ENCODE data around the gene RAB11A.
A peak's percentile ranks its signal among the peaks of the same experiment; 100 is the strongest.

Gene RAB11A

DNA sequence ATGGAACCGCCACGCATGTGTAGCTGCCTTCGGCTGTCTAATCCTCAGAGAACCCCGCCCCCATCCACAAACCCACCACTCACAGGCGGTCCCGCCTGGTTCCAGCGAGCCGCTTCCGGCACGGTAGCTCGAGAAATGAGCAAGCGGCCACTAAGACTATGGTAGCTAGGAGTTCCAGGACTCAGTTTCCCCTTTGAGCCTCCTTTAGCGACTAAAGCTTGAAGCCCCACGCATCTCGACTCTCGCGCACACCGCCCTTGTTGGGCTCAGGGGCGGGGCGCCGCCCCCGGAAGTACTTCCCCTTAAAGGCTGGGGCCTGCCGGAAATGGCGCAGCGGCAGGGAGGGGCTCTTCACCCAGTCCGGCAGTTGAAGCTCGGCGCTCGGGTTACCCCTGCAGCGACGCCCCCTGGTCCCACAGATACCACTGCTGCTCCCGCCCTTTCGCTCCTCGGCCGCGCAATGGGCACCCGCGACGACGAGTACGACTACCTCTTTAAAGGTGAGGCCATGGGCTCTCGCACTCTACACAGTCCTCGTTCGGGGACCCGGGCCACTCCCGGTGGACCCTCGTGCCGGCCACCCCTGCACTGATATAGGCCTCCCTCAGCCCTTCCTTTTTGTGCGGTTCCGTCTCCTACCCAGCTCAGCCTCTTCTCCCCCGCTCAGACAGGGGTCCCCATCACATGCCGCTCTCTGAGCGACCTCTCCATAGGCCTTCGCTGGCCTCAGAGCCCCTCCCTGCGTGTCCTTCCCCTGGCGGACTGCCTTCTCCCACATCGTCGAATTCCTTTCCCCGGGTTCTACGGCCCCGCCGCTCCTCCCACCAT, at the start of gene RAB11A:
Gene RAB11A (plus strand): TSS at position 366 of the 828 bp plus-strand sequence. CDS start 95 bp downstream, at position 461.
- peak; percentile 89 to 99 (median 98) for DNase-seq

DNA sequence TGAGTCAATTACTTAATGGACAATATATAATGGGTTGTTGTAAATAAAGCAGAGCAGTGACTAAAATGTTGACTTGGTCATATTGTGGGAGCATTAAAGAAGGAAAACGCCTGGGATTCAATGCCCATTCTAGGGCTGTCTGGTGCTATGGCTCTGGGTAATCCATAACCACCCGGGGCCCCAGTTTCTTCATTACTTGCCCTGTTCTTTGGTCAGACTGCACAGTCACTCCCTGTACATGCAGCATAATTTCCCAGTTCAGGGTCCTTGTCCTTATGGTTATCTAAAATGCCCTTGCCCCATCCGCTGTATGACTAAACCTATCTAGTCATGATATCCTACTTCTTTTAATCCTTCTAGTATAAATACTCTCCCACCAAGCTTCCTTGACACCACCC, 49.7 kb upstream of the RAB11A start:
- peak in 2 of 3 experiments; percentile 38 to 79 for DNase-seq

DNA sequence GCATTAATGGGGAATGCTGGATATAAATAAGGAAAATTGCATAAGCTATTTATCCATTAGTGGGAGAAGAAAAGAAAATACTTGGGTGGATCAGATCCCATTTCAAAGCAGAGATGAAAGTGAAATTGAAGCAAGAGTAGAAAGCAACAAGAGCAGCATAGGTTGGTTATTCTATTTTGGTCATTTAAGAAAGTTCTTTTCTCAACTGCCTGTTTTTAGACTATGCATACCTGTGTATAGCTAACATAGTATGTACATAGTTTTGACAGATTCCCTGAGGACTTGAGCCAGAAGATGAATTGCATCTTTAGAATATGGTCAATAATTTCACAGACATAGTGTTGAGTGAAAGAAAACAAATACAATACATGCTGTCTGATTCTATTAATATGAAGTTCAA, 48.2 kb upstream of the RAB11A start:
- DNase-seq, result no peak

DNA sequence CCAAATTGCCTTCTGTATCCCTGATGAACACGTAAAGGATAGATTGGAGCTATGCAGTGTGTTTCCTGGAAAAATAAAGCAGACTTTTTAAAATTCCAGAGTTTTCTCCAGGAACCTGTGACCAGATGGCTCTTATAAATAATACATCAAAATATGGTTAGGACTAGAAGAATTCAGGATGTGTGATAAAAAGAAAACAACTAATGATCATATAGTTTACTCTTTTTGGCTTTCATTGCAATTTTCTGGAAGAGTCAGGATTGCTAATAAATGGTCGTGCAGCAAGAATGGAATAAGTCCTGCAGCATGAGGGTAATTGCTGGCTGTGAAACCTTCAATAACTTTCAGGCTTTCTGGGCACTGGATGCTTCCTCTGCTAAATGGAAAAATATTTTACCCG, 47.0 kb upstream of the RAB11A start:
- DNase-seq, result no peak

DNA sequence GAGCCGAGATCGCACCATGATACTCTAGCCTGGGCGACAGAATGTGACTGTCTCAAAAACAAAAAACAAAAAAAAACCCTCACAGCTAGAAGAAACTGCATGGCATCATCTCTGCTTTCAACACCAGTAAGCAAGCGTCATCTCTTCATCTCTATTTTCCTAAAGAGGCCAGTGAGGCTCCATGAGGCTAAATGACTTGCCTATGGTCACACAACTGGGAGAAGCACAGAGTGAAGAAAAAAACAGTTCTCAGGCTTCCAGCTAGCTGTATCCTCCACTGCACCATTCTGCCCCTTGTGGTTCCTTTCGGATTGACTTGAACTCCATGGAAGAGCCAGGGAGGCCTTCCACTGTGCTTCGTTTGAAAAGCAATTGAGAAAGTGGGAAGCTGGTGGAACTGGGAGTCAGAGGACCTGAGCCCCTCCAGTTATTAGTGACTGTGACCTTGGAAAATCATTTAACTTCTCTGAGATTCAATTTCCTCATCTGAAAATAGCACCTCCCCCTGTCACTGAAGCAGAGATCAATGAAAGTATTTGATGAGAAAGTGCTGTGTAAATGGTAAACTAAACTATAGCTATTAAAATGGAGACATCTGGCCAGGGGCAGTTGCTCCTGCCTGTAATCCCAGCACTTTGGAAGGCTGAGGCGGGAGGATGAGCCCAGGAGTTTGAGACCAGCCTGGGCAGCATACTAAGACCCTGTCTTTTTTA, 45.1 kb upstream of the RAB11A start:
- peak; percentile 23 to 71 (median 53) for DNase-seq

DNA sequence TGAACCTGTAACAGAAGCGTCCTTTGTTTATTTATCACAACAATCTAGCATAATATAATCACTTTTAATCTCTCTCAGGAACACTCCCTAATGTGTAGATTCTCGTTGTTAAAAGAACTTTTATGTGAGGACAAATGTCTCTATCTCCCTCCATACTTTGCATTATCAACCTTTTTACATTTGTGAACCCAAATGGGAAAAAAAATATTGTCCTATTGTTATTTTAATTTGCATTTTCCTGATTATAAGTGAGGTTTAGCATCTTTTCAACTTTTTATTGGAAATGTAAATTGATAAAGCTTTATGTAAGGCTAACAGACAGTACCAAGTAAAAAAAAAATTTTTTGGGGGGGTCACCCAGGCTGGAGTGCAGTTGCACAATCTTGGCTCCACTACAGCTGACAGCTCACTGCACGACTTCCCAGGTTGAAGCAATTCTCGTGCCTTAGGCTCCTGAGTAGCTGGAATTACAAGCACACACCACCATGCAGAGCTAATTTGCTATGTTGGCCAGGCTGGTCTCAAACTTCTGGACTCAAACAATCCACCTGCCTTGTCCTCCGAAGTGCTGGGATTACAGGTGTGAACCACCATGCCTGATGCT, 44.2 kb upstream of the RAB11A start:
- peak in 1 of 3 experiments; percentile 24 for DNase-seq

DNA sequence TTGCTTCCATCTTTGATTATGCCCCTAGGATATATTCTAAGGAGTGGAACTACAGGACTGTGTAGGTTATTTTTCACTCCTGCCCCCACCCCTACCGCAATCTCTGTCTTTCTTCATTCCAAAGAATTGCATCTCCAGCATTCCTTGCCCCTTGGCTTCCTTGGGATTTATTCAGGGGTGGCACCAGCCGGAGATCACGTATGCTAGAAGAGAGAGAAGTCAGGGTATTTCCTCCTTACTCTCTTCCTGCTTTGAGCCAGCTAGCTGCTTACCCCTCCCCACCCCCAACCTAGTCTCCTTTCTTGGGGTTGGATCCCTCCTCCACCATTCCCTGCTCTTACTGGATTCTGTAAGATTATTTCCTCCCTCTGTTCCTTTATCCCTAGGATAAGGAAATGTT, 42.2 kb upstream of the RAB11A start:
- no peak for DNase-seq

DNA sequence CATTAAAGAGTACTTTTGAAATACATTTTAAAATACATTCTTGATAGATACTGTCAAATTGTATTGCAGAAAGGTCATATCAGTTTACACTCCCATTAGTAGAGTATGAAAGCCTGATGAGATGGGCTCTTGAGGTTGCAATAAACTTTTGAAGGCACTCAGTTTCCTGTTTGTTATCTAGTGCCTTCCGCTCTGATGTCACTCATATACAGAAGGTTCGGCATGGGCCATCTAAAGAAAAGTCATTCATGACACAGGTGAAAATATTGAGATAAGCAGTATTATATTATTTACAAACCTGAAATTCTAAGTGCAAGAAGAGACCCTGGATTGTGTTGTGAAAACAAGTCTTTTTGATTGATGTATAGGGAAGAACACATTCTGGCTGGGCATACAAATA, 40.7 kb upstream of the RAB11A start:
- no peak for DNase-seq

DNA sequence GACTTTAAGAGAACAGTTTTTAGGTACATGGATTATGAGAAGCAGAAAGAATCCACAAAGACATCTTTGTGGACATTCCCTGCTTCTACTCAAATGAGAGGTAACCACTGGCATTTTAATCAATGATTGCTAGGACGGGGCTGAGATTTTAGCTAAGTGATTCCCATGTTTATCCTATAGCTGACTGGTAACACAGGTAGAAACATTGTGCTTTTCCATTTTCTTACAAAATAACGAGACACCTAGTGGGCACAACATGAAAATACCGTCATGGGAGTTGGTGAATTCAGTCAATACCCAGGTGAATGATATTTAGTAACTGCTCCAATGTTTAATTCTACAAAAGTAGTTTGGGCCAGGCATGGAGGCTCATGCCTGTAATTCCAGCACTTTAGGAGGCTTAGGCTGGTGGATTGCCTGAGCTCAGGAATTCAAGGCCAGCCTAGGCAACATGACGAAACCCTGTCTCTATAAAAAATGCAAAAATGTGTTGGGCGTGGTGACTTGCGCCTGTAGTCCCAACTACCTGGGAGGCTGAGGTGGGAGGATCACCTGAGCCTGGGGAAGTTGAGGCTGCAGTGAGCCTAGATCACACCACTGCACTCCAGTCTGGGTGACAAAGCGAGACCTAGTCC, 40.0 kb upstream of the RAB11A start:
- DNase-seq, result peak in 1 of 3 experiments; percentile 58

DNA sequence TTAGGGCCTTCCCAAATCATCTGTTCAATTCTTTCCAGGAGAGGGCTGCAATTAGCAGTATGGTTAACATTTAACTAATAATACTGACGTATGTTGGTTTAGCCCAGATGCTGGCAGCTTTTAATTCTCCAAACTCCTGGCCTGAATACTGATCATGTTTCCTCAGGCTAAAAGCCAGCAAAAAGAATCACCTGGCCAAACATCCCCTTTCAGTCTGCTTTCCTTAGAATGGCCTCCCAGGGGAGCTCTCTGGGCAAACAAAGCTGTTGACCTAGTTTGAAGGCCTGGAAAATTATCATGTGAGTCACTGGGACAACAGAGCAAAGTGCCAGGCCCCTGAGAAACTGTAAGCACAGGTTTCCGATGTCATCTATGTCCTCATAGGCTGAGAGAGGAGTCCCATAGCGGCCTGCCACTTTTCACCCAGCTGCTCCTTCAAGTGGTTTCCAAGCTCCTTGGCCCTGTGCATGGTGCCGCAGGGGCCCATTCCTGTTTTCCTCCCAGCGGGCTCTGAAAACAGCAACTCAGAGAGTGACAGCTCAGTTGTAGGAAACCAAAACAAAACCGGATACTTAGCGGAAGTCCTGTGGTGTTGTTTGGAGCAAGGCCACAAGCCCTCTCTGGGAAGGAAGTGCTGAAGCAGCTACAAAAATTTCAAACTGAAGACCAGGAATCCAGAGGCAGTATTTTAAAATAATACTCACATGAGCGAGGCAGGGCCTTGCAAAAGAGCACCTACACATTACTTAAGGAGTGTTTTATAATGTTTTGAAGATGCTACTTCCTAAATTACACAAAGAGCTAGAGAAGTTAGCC, 36.5 kb upstream of the RAB11A start:
- DNase-seq, result peak; percentile 95 to 100 (median 98)

DNA sequence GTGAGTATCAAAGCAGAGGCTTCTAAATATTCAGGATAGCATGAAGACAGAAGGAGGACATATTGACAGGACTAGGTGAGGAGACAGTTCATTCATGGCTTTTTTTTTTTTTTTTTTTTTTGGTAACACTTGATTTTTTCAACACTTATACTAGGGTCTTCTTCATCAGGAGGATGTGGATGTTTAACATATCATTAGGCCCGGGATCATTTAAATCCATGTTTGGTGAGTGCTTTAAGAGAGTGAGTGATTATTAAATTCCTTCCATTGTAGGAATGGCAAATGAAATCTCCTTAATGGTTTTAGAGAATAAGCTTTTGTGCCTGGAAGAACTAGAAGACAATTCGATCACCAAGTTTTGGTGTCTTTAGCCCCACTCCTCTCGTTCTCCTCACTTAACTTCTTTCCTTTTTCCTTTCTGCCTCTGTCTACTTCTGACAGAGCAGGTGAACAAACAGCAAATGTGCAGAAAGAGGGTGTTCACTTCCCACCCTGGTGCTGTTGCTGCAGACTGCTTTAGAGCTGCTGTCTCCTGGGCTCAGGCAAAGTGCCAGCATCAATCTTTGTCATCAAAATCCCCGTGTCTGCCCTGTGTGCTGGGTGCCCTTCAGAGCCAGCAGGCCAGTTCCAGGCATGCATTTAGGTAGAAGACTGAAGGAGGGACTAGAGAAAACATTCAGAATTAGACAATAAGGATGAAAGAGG, 35.6 kb upstream of the RAB11A start:
- DNase-seq, result peak; percentile 2 to 92 (median 73)

DNA sequence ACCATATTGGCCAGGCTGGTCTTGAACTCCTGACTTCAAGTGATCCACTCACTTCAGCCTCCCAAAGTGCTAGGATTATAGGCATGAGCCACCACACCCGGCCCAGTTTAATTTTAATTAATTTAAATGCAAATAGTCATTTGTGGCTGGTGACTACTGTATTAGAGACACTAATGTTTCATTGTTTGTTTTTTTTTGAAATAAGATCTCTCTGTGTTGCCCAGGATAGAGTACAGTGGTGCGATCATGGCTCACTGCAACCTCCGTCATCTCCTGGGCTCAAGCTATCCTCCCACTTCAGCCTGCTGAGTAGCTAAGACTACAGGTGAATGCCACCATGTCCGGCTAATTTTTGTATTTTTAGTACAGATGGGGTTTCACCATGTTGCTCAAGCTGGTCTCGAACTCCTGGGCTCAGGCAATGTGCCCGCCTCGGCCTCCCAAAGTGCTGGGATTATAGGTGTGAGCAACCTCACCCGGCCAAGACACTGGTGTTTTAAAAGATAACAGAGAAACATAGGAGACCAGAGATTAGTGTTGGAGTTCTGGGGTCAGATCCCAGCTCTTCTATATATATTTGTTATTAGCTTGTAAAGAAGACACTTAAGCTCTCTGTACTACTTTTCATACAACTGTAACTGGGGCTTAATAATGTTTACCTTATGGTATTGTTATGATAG, 34.5 kb upstream of the RAB11A start:
- DNase-seq, result no peak

DNA sequence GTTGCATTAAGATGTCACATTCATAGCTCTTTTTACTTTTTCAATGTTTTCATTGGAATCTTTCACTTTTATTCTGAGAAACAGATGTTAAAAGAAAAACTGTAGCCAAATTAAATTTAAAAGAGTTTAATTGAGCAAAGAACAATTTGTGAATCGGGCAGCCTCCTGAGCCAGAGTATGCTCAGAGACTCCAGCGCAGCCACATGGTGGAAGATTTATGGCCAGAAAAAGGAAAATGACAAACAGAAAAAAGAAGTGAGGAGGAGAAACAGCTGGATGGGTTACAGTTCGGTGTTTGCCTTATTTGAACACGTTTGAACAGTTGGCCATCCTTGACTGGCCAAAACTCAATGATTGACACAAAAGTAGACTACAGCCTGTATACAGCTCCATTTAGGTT, 33.8 kb upstream of the RAB11A start:
- peak in 1 of 3 experiments; percentile 49 for DNase-seq

DNA sequence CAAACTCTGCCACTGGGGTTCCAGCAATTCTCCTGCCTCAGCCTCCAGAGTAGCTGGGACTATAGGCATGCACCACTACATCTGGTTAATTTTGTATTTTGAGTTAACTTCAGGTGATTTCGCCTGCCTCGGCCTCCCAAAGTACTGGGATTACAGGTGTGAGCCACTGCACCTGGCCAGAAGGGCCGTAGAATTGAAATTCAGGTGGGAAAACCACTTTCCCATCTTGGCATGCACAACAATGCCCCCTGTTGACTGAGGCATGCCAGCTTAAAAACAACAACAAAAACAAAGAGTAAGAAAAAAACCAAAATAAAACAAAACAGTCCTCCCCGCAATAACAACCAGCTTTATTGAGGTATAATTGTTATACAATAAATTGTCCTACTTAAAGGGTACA, 32.6 kb upstream of the RAB11A start:
- peak in 1 of 3 experiments; percentile 34 for DNase-seq

DNA sequence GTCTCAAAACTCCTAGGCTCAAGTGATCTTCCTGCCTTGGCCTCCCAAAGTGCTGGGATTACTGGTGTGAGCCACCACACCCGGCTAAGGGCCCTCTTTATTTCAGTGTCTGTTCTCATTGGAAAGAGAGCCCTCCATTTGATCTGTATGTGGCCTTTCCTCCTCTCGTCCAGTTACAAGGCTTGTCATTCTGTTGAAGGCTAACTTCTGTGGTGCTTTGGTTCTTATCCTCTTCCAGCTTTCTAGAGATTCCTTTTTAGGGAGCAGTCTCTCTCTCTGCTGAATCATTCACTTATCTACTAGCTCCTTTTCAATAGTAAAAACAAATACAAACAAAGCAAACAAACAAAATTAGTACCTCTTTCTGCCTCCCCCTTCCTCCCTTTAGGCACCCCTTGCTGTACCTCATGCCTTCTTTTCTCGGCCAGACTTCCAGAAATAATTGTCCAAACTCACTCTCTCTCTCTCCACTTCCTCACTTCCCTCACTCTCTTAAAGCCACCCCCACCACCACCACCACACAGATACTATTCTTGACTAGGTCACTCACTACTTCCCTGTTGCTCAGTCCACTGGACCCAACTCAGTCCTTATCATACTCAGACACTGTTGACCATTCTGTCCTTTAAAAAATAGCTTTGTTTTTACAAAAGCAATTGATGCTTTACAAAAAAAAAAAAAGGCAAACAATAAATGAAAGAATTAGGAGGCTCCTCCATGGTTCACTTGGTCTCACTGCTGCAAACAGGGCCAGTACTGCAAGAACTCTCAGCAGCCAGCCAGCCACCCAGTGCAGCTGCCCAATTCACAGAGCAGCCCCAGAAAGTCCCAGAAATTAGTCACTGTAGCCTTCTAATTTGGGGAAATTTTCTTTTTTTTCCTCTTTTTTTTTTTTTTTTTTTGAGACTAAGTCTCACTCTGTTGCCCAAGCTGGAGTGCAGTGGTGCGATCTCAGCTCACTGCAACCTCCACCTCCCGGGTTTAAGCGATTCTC, 31.7 kb upstream of the RAB11A start:
- DNase-seq, result no peak

DNA sequence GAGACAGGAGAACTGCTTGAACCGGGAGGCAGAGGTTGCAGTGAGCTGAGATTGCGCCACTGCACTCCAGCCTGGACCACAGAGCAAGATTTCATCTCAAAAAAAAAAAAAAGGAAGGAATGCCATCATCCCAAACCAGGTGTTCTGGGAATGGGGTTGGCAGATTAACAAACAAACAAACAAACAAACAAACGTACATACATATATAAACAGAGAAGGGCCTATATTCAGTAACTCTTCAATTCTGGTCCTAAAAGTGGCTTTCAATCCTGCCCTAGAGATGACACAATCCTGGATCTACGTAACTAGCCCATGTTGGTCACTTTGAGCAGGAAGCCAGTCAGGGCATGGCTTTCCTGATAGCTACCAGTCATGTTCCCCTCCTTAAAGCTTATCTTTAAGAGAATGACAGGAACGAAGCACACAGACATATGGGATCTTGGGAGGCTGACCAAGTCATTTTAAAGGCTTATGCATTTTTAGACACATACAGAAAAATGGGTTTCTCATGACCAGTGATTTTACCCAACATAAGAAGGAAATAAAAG, 29.9 kb upstream of the RAB11A start:
- DNase-seq, result no peak

DNA sequence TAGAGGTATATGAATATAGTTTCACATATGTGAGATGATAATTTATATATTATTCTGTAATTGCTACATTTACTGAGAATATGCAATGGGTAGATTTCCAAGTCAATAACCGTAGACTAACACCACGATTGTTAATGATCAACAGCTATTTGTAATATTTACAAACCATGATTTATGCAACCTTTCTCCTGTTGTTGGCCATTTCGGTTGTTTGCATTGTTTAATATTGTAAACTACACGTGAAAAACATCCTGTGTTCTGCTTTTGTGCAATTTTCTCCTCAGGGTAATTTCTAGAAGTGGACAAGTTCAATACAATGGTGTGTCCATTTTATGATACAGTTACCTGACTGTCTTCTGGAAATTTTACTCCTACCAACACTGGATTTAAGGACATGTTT, 29.3 kb upstream of the RAB11A start:
- no peak for DNase-seq

DNA sequence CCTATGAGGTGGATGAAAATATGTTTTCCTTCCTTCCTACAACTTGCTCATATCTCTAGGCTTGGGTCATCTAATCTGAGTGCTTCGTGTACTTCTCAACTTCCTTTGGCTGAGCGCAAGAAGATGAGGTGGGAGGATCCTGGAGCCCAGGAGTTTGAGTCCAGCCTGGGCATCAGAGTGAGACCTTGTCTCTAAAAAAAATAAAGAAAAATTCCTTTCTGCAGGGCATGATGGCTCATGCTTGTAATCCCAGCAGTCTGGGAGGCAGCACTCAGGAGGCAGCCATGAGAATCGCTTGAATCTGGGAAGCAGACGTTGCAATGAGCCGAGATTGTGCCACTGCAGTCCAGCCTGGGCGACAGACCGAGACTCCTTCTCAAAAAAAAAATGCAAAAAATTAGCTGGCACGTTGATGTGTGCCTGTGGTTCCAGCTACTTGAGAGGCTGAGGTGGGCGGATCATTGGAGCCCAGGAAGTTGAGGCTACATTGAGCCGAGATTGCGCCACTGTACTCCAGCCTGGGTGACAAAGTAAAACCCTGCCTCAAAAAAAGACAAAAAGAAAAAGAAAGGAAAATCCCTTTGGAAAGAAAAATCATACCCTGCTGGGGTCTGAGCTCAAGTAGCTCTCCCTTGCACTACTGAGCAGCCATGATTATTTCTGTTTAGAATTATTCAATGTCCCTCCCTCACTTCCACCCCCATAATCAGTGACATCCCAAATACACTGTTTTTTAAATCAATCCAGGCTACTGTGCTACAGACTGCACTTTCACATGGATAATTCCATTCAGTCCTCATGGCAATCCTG, 28.0 kb upstream of the RAB11A start:
- DNase-seq, result no peak
